Parathyroid adenoma (tissue), 2 donors: ENCODE data around the gene LRRC27.
A peak's percentile ranks its signal among the peaks of the same experiment; 100 is the strongest.

Source experiments
- H2AFZ ChIP-seq: fragments of 300-600 bp; sonication (generic); one replicate; pipeline ENCODE4 v1.7.0; 2017; ENCODE audit warnings: antibody characterized with exemption, mild to moderate bottlenecking
- H3K27ac ChIP-seq: fragments of 300-600 bp; sonication (generic); one replicate; pipeline ENCODE4 v1.7.0; 2017
- H3K27me3 ChIP-seq: fragments of 300-600 bp; sonication (generic); one replicate; pipeline ENCODE4 v1.7.0; 2017; ENCODE audit warnings: low read length; ENCODE audit not compliant: control insufficient read depth, insufficient read depth
- H3K36me3 ChIP-seq: fragments of 300-600 bp; sonication (generic); one replicate; pipeline ENCODE4 v1.7.0; 2017; ENCODE audit warnings: low read length; ENCODE audit not compliant: control insufficient read depth, insufficient read depth
- H3K4me1 ChIP-seq: fragments of 300-600 bp; sonication (generic); one replicate; pipeline ENCODE4 v1.7.0; 2017; ENCODE audit warnings: control low read depth
- H3K4me2 ChIP-seq: fragments of 300-600 bp; sonication (generic); one replicate; pipeline ENCODE4 v1.7.0; 2017; ENCODE audit warnings: low read length
- H3K4me3 ChIP-seq: fragments of 300-600 bp; sonication (generic); one replicate; pipeline ENCODE4 v1.7.0; 2017; ENCODE audit warnings: low read depth, low read length
- H3K79me2 ChIP-seq: fragments of 300-600 bp; sonication (generic); one replicate; pipeline ENCODE4 v1.7.0; 2017; ENCODE audit warnings: control low read depth
- H3K9ac ChIP-seq: fragments of 300-600 bp; sonication (generic); one replicate; pipeline ENCODE4 v1.7.0; 2017; ENCODE audit warnings: mild to moderate bottlenecking
- H3K9me3 ChIP-seq: fragments of 300-600 bp; sonication (generic); one replicate; pipeline ENCODE4 v1.7.0; 2017; ENCODE audit warnings: low read length; ENCODE audit not compliant: control insufficient read depth
- CTCF ChIP-seq: fragments of 300-600 bp; sonication (generic); IDR thresholded peaks from one replicate; pipeline ENCODE4 v1.7.0; 2017; ENCODE audit warnings: antibody characterized with exemption, mild to moderate bottlenecking
- donor health status: primary hyperparathyroidism.

LRRC27 gene

GRCh38 chr10:132356621-132357195 is 24.7 kb downstream of the LRRC27 start:
- TF ChIP-seq CTCF, result no peak
- Histone ChIP-seq H3K4me2 (no peak overlapping the region), H3K27ac (no peak overlapping the region), H3K9ac (no peak overlapping the region), H3K4me1 (no peaks in the 10 kb centered on the region), H3K79me2 (peaks cover 6% of the 10 kb centered on the region), H2AFZ (no peak overlapping the region), H3K4me3 (no peak overlapping the region), H3K36me3 (no peaks in the 10 kb centered on the region), H3K9me3 (no peaks in the 10 kb centered on the region), H3K27me3 (no peaks in the 10 kb centered on the region)

GRCh38 chr10:132357286-132358058 is 25.5 kb downstream of the LRRC27 start:
- no peaks in the 10 kb centered on the region for H3K4me1 ChIP-seq
- TF ChIP-seq CTCF, result no peak
- H3K79me2 ChIP-seq, result peaks cover 6% of the 10 kb centered on the region
- H3K4me2 ChIP-seq, result no peak overlapping the region
- H2AFZ ChIP-seq, result no peak overlapping the region
- H3K27ac ChIP-seq, result no peak overlapping the region
- H3K36me3 ChIP-seq, result no peaks in the 10 kb centered on the region
- H3K9ac ChIP-seq, result no peak overlapping the region
- H3K4me3 ChIP-seq, result no peak overlapping the region
- H3K9me3 ChIP-seq, result no peaks in the 10 kb centered on the region
- H3K27me3 ChIP-seq, result no peaks in the 10 kb centered on the region

- no peak for TF ChIP-seq CTCF
- no peak overlapping the region for H3K4me2 ChIP-seq
- no peak overlapping the region for H3K27ac ChIP-seq
- H3K79me2 ChIP-seq, result peaks cover 3% of the 10 kb centered on the region
- H3K4me3 ChIP-seq, result no peak overlapping the region
- H3K36me3 ChIP-seq, result no peaks in the 10 kb centered on the region
- no peak overlapping the region for H2AFZ ChIP-seq
- no peaks in the 10 kb centered on the region for H3K9me3 ChIP-seq
- H3K27me3 ChIP-seq, result no peaks in the 10 kb centered on the region
- H3K9ac ChIP-seq, result no peak overlapping the region
- no peaks in the 10 kb centered on the region for H3K4me1 ChIP-seq
Observed at GRCh38 chr10:132359305-132360040, 27.5 kb downstream of the LRRC27 start.

- Histone ChIP-seq H3K79me2 (peaks cover 3% of the 10 kb centered on the region), H3K27me3 (no peaks in the 10 kb centered on the region), H3K4me1 (no peaks in the 10 kb centered on the region), H3K36me3 (no peaks in the 10 kb centered on the region), H3K9ac (no peak overlapping the region), H2AFZ (no peak overlapping the region), H3K9me3 (no peaks in the 10 kb centered on the region), H3K4me2 (no peak overlapping the region), H3K4me3 (no peak overlapping the region), H3K27ac (no peak overlapping the region)
- TF ChIP-seq CTCF, result peak; percentile 55
Observed at GRCh38 chr10:132360766-132361447, 28.9 kb downstream of the LRRC27 start.
